Measurements from ENCODE around the gene CCM2.

GRCh38 chr7:45107356-45107755 is 107.4 kb downstream of the CCM2 start:
- TF ChIP-seq POLR2A (IDR thresholded peaks at IDR 0.05) (no peak), CTCF (IDR thresholded peaks at IDR 0.05) (no peak), EP300 (IDR thresholded peaks at IDR 0.05) (no peak), POLR2AphosphoS5 (IDR thresholded peaks at IDR 0.05) (no peak)
